Skeletal muscle cell (primary cell): ENCODE data around the gene MMP24OS.
"Not testable (repeated sequence)": the region's sequence is repeated elsewhere in the genome, so short reads cannot be mapped to it uniquely, and the experiment has no call there.

ENCODE experiments used
- DNase-seq: peaks from one replicate; pipeline ENCODE4 v3.0.0-alpha.2; 2010; ENCODE audit warnings: low read depth
- H3K4me3 ChIP-seq: 2 replicates; pipeline ENCODE4 v1.5.1; 2011; ENCODE audit warnings: low read depth, mild to moderate bottlenecking, control low read depth, low read length, moderate library complexity

MMP24OS gene

GRCh38 chr20:35277531-35278395, at the start of gene MMP24OS:
MMP24OS (minus strand) TSS chr20:35278122; CDS start chr20:35277929, 193 bp downstream.
- peak; percentile 56 for DNase-seq

GRCh38 chr20:35327074-35327976, 49.4 kb upstream of the MMP24OS start:
- no peak overlapping the region for H3K4me3 ChIP-seq
- no peak for DNase-seq

More at GRCh38 chr20:35277531-35278395, at the start of gene MMP24OS:
- peak within 1 kb of the TSS; percentile 70 for H3K4me3 ChIP-seq

DNA sequence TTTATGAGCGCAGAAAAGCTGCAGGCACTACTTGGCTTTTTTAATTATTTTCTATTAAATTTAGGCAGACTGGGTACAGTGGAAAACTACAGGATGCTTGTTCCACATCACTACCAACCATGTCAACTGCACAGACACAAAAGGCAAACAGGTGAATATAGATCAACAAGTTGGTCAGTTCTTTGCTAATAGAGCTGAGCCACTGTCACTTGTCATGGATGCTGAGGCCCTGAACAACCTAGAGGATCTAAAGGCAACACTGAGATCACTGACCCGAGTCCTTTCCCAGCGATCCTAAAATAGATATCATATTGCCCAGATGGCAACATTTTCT, 48.8 kb upstream of the MMP24OS start:
- H3K4me3 ChIP-seq = no peak overlapping the region
- DNase-seq = no peak

- H3K4me3 ChIP-seq = no peak overlapping the region
- no peak for DNase-seq
Measured at GRCh38 chr20:35326021-35326739, 48.3 kb upstream of the MMP24OS start.

DNA sequence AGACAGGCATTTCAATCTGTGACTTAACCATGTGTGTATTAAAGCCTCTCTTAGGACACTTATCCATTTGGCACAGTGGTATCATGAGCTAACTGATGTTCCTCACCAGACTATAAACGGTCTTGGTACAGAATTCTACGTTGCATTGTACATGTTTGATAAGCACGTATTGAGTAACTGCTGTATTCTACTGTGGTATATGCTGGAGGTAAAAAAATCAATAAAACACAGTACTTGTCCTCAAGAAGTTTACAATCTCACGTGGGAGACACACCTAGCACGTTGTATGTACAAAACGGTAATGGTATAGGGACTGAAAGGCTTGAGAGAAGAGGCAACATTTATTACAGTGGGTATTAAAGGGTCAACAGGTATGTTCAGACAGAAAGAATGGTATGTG, 47.5 kb upstream of the MMP24OS start:
- no peak for DNase-seq

GRCh38 chr20:35320396-35321126, 42.6 kb upstream of the MMP24OS start:
- H3K4me3 ChIP-seq = no peak overlapping the region
- peak; percentile 49 for DNase-seq

More for the DNA sequence above, 47.5 kb upstream of the MMP24OS start:
- no peak overlapping the region for H3K4me3 ChIP-seq

- no peak overlapping the region for H3K4me3 ChIP-seq
- DNase-seq = peak; percentile 48
Measured at GRCh38 chr20:35319871-35320197, 41.9 kb upstream of the MMP24OS start.

DNA sequence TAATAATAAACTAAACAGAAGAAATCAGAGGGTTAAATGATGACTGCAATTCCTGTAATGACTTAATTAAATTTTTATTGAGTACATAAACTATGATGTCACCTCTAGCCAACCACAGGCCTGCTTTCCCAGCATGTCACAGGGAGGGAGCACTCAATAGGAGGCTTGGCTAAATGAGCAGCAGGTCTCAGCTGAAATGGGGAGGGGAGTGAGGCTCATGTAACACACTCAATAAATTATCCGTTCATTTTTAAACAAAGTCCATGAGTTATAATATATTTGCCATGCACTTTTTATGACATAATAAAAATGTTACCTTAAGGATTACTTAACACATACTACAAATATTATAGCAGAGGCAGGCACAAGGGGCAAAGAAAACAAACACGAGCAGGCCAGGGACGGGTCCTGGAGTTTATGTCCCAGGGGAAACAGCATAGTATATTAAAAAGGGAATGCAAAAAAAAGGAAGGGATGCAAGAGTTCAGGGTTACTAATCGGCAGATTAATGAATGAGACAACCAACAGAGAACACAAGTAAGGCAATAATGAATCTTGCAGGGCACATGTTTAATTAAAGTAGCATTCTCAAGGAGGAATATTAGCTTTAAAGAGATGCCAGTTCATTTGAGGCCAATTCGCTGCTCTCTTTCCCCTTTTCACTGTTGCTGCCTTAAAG, 41.4 kb upstream of the MMP24OS start:
- H3K4me3 ChIP-seq = no peak overlapping the region
- DNase-seq = peak; percentile 45

DNA sequence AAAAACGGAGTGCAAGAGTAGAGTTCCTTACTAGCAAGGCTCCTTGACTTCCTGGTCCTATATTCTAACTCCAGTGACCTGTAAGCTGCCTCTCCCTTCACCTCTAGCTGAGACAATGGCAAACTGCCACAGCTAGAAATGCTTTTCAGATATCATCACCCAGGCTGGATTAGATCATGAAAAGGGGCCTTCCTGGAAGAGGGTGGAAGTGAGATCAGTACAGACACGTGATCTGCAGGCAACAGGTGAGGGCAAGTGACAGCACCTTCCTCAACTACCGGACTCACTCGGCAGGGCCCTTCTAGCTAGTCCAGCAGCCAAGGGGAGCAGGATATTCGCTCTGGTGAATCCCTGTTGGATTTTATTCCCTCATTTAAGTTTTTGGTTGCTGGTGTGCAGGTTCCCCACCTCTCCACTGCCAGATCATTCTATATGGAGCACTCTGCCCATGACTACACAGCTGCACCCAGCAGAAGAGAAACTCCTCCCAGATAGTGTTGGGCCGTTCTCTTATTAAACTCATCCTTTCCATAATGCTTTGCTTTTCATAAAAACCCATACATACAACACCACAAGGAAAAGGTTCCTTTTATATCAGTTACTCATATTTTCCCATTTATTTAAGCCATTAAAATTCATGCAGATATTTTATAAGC, 40.7 kb upstream of the MMP24OS start:
- peak; percentile 43 for DNase-seq
- H3K4me3 ChIP-seq = no peak overlapping the region

- DNase-seq = no peak
- no peak overlapping the region for H3K4me3 ChIP-seq
Measured at GRCh38 chr20:35317416-35318210, 39.7 kb upstream of the MMP24OS start.

- no peak for DNase-seq
- H3K4me3 ChIP-seq = no peak overlapping the region
Measured at GRCh38 chr20:35316086-35316485, 38.2 kb upstream of the MMP24OS start.

GRCh38 chr20:35315632-35316020, 37.7 kb upstream of the MMP24OS start:
- not testable (repeated sequence) for H3K4me3 ChIP-seq, DNase-seq

- no peak overlapping the region for H3K4me3 ChIP-seq
- DNase-seq = no peak
Measured at GRCh38 chr20:35314816-35315631, 37.1 kb upstream of the MMP24OS start.

GRCh38 chr20:35312318-35312717, 34.4 kb upstream of the MMP24OS start:
- no peak overlapping the region for H3K4me3 ChIP-seq
- peak; percentile 66 for DNase-seq

DNA sequence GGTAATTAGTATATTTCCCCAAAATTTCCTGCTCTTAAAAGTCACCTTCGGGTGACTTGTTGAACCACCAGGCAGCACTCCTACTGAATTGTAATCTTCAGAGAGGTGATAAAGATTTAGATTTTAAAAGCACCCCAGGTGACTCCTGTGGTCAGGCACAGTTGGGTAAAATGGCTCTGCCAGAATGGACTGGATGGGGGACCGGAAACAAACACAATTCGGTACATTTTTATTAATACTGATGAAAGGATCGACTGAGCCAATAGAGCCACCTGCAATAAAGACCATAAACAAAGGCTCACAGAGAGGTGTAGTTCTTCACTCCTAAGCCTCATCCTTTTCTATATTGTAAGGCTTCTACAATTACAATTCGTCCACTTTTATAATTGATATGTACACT, 33.9 kb upstream of the MMP24OS start:
- DNase-seq = no peak
- no peak overlapping the region for H3K4me3 ChIP-seq

GRCh38 chr20:35311409-35311808, 33.5 kb upstream of the MMP24OS start:
- H3K4me3 ChIP-seq = no peak overlapping the region
- no peak for DNase-seq
